Mucosa of stomach (tissue), 1 donor: ENCODE measurements around the gene KITLG.
"Not testable (repeated sequence)": the region's sequence is repeated elsewhere in the genome, so short reads cannot be mapped to it uniquely, and the experiment has no call there.

Experiments used
- H3K27me3 ChIP-seq: one replicate; pipeline ENCODE4 v1.7.0; 2013; ENCODE audit warnings: mild to moderate bottlenecking, low read length; ENCODE audit not compliant: control insufficient read depth, insufficient read depth
- H3K36me3 ChIP-seq: one replicate; pipeline ENCODE4 v1.7.0; 2013; ENCODE audit warnings: low read length; ENCODE audit not compliant: control insufficient read depth, insufficient read depth
- H3K4me1 ChIP-seq: one replicate; pipeline ENCODE4 v1.7.0; 2013; ENCODE audit warnings: mild to moderate bottlenecking, low read length; ENCODE audit not compliant: control insufficient read depth, insufficient read depth
- H3K4me3 ChIP-seq: one replicate; pipeline ENCODE4 v1.7.0; 2013; ENCODE audit warnings: low read length
- H3K9ac ChIP-seq: one replicate; pipeline ENCODE4 v1.7.0; 2013; ENCODE audit warnings: mild to moderate bottlenecking, low read length, moderate library complexity
- H3K9me3 ChIP-seq: one replicate; pipeline ENCODE4 v1.7.0; 2013; ENCODE audit warnings: mild to moderate bottlenecking, low read length, moderate library complexity; ENCODE audit not compliant: control insufficient read depth
- donor health status: Pancreatic carcinoma.

Gene KITLG

GRCh38 chr12:88580051-88580871, at the start of gene KITLG:
Gene KITLG (minus strand): TSS chr12:88580471. CDS start chr12:88580278, 193 bp downstream.
- Histone ChIP-seq H3K9ac (peak within 1 kb of the TSS; percentile 78), H3K36me3 (no peaks in the 10 kb centered on the region), H3K27me3 (no peaks in the 10 kb centered on the region), H3K9me3 (no peaks in the 10 kb centered on the region), H3K4me3 (peak within 1 kb of the TSS; percentile 89), H3K4me1 (no peaks in the 10 kb centered on the region)

GRCh38 chr12:88628856-88629509, 48.7 kb upstream of the KITLG start:
- Histone ChIP-seq H3K4me1 (peaks cover 12% of the 10 kb centered on the region), H3K27me3 (no peaks in the 10 kb centered on the region), H3K4me3 (no peak overlapping the region), H3K36me3 (no peaks in the 10 kb centered on the region), H3K9ac (no peak overlapping the region), H3K9me3 (no peaks in the 10 kb centered on the region)

- peaks cover 12% of the 10 kb centered on the region for H3K4me1 ChIP-seq
- not testable (repeated sequence) for H3K27me3 ChIP-seq, H3K9ac ChIP-seq, H3K9me3 ChIP-seq, H3K4me3 ChIP-seq, H3K36me3 ChIP-seq
These were observed 47.8 kb upstream of the KITLG start for GRCh38 chr12:88628035-88628434.

- H3K9ac ChIP-seq = no peak overlapping the region
- no peaks in the 10 kb centered on the region for H3K27me3 ChIP-seq
- no peaks in the 10 kb centered on the region for H3K9me3 ChIP-seq
- no peak overlapping the region for H3K4me3 ChIP-seq
- H3K4me1 ChIP-seq = peaks cover 12% of the 10 kb centered on the region
- H3K36me3 ChIP-seq = no peaks in the 10 kb centered on the region
These were observed 47.2 kb upstream of the KITLG start for GRCh38 chr12:88627501-88627900.

GRCh38 chr12:88625356-88625755, 45.1 kb upstream of the KITLG start:
- Histone ChIP-seq H3K9ac (no peak overlapping the region), H3K36me3 (no peaks in the 10 kb centered on the region), H3K4me3 (no peak overlapping the region), H3K27me3 (no peaks in the 10 kb centered on the region), H3K9me3 (no peaks in the 10 kb centered on the region), H3K4me1 (peaks cover 12% of the 10 kb centered on the region)

GRCh38 chr12:88624911-88625310, 44.6 kb upstream of the KITLG start:
- Histone ChIP-seq H3K9ac (no peak overlapping the region), H3K9me3 (no peaks in the 10 kb centered on the region), H3K4me1 (peaks cover 12% of the 10 kb centered on the region), H3K36me3 (no peaks in the 10 kb centered on the region), H3K4me3 (no peak overlapping the region), H3K27me3 (no peaks in the 10 kb centered on the region)

- no peaks in the 10 kb centered on the region for H3K9me3 ChIP-seq
- H3K4me1 ChIP-seq = peaks cover 9% of the 10 kb centered on the region
- no peak overlapping the region for H3K9ac ChIP-seq
- H3K4me3 ChIP-seq = no peak overlapping the region
- no peaks in the 10 kb centered on the region for H3K27me3 ChIP-seq
- H3K36me3 ChIP-seq = no peaks in the 10 kb centered on the region
These were observed 43.7 kb upstream of the KITLG start for GRCh38 chr12:88623777-88624548.

- Histone ChIP-seq H3K4me1 (no peaks in the 10 kb centered on the region), H3K9ac (no peak overlapping the region), H3K36me3 (no peaks in the 10 kb centered on the region), H3K9me3 (no peaks in the 10 kb centered on the region), H3K4me3 (no peak overlapping the region), H3K27me3 (no peaks in the 10 kb centered on the region)
These were observed 37.1 kb upstream of the KITLG start for GRCh38 chr12:88617352-88617751.

GRCh38 chr12:88615490-88615889, 35.2 kb upstream of the KITLG start:
- H3K27me3 ChIP-seq = no peaks in the 10 kb centered on the region
- no peak overlapping the region for H3K9ac ChIP-seq
- H3K4me3 ChIP-seq = no peak overlapping the region
- no peaks in the 10 kb centered on the region for H3K36me3 ChIP-seq
- H3K4me1 ChIP-seq = no peaks in the 10 kb centered on the region
- H3K9me3 ChIP-seq = no peaks in the 10 kb centered on the region

GRCh38 chr12:88604646-88605045, 24.4 kb upstream of the KITLG start:
- Histone ChIP-seq H3K27me3 (no peaks in the 10 kb centered on the region), H3K4me3 (no peak overlapping the region), H3K36me3 (no peaks in the 10 kb centered on the region), H3K9ac (no peak overlapping the region), H3K4me1 (no peaks in the 10 kb centered on the region), H3K9me3 (no peaks in the 10 kb centered on the region)

GRCh38 chr12:88600272-88600671, 20.0 kb upstream of the KITLG start:
- H3K4me3 ChIP-seq = no peak overlapping the region
- no peaks in the 10 kb centered on the region for H3K27me3 ChIP-seq
- no peaks in the 10 kb centered on the region for H3K36me3 ChIP-seq
- no peaks in the 10 kb centered on the region for H3K9me3 ChIP-seq
- H3K9ac ChIP-seq = no peak overlapping the region
- H3K4me1 ChIP-seq = peaks cover 2% of the 10 kb centered on the region

GRCh38 chr12:88597365-88597764, 17.1 kb upstream of the KITLG start:
- Histone ChIP-seq H3K9ac (no peak overlapping the region), H3K4me3 (no peak overlapping the region), H3K36me3 (no peaks in the 10 kb centered on the region), H3K9me3 (no peaks in the 10 kb centered on the region), H3K27me3 (no peaks in the 10 kb centered on the region), H3K4me1 (peaks cover 5% of the 10 kb centered on the region)
